HCT116 (cell line): Measurements from ENCODE around the gene ETFA. TPM values are rescaled to one million over a fixed set of nuclear protein-coding genes. Genes with fewer than 3 reads are reported as not detected.
A peak's percentile ranks its signal among the peaks of the same experiment; 100 is the strongest.

Experiments used
- ATAC-seq: fragments of 200-7000 bp; cut with Tn5 transposase; 2 replicates; pipeline ENCODE4 v1.9.1; 2020; ENCODE audit warnings: mild to moderate bottlenecking, moderate library complexity
- BruUV-seq: library from RNA; stranded (reverse); fragments of 400-500 nt; replicated peaks from 2 replicates; lab custom pipeline; 2021; lab: Mats Ljungman, UMichigan
- CTCF ChIA-PET: fragments of 300-600 bp; sonication (Branson Sonifier 250); formaldehyde crosslinking; loops from one replicate; lab custom pipeline; 2021; ENCODE audit warnings: antibody characterized with exemption; lab: Charles Lee
- POLR2A ChIA-PET: fragments of 300-600, 350-600 bp; sonication (Branson Sonifier 250); formaldehyde crosslinking; loops from one replicate; lab custom pipeline; 2021; ENCODE audit warnings: antibody characterized with exemption; lab: Charles Lee
- RAD21 ChIA-PET, 2 experiments: fragments of 300-600 bp; sonication (Branson Sonifier 250); formaldehyde crosslinking; loops; one replicate each; lab custom pipeline; 2023; ENCODE audit warnings: low total read pairs in 2 of 2; ENCODE audit not compliant: uncharacterized antibody in 2 of 2, unreplicated experiment in 2 of 2, low non-redundant PET in 1 of 2; lab: Charles Lee
- DNase-seq: peaks from one replicate; pipeline ENCODE4 v3.0.0-alpha.2; 2010; ENCODE audit warnings: low read depth, low spot score
- H2AFZ ChIP-seq: fragments of 200-600 bp; shearing (Covaris generic), sonication (generic); 2 replicates; pipeline ENCODE4 v1.6.1; 2017; ENCODE audit warnings: low read depth, mixed run types, mixed read lengths, antibody characterized with exemption, low read length; ENCODE audit not compliant: poor library complexity, severe bottlenecking
- H3K27ac ChIP-seq: 2 replicates; pipeline ENCODE4 v1.5.1; 2012; ENCODE audit warnings: low read depth, low read length
- H3K27me3 ChIP-seq: fragments of 200-600 bp; sonication (generic); 2 replicates; pipeline ENCODE4 v1.6.1; 2016; ENCODE audit warnings: mixed run types, low read length, mixed read lengths; ENCODE audit not compliant: insufficient read depth
- H3K36me3 ChIP-seq, 2 experiments: fragments of 200-500 bp in 1 of 2; fragments of 200-600 bp in 1 of 2; sonication (Bioruptor generic) in 1 of 2; sonication (generic) in 1 of 2; 2 replicates each; pipeline versions ENCODE4 v1.5.1 to v1.6.1; 2014 to 2016; ENCODE audit warnings: low read length in 2 of 2, inconsistent platforms in 1 of 2, mixed read lengths in 1 of 2, mixed run types in 1 of 2; ENCODE audit not compliant: insufficient read depth in 2 of 2, control insufficient read depth in 1 of 2
- H3K4me1 ChIP-seq, 2 experiments: fragments of 200-600 bp in 1 of 2; sonication (generic) in 1 of 2; 2 replicates each; pipeline versions ENCODE4 v1.5.1 to v1.6.1; 2012 to 2017; ENCODE audit warnings: low read length in 2 of 2, inconsistent platforms in 1 of 2, mild to moderate bottlenecking in 1 of 2, mixed read lengths in 1 of 2, mixed run types in 1 of 2, moderate library complexity in 1 of 2; ENCODE audit not compliant: insufficient read depth in 2 of 2, control insufficient read depth in 1 of 2
- H3K4me2 ChIP-seq: fragments of 200-600 bp; sonication (generic); 2 replicates; pipeline ENCODE4 v1.6.1; 2017; ENCODE audit warnings: mixed run types, low read length, mixed read lengths
- H3K4me3 ChIP-seq, 2 experiments: fragments of 200-600 bp in 1 of 2; sonication (generic) in 1 of 2; replicated peaks in 1 of 2; 2 replicates each; pipeline ENCODE4 v1.5.1; 2011 to 2016; ENCODE audit warnings: low read length in 2 of 2, control low read depth in 1 of 2, low read depth in 1 of 2, mild to moderate bottlenecking in 1 of 2, mixed read lengths in 1 of 2, mixed run types in 1 of 2
- H3K79me2 ChIP-seq: fragments of 200-600 bp; sonication (generic); 2 replicates; pipeline ENCODE4 v1.6.1; 2017; ENCODE audit warnings: mild to moderate bottlenecking, mixed run types, low read length, moderate library complexity, mixed read lengths; ENCODE audit not compliant: insufficient read depth
- H3K9ac ChIP-seq: fragments of 200-600 bp; sonication (generic); 2 replicates; pipeline ENCODE4 v1.6.1; 2016; ENCODE audit warnings: low read length, mixed read lengths
- H3K9me2 ChIP-seq: fragments of 200-600 bp; sonication (generic), shearing (Covaris generic); 2 replicates; pipeline ENCODE4 v1.6.1; 2017; ENCODE audit warnings: mixed run types, mild to moderate bottlenecking, moderate library complexity; ENCODE audit not compliant: insufficient read depth
- H3K9me3 ChIP-seq, 2 experiments: fragments of 200-500 bp in 1 of 2; fragments of 200-600 bp in 1 of 2; sonication (Bioruptor generic) in 1 of 2; sonication (generic) in 1 of 2; 2 replicates each; pipeline ENCODE4 v1.6.1; 2014 to 2017; ENCODE audit warnings: low read length in 2 of 2, mixed read lengths in 2 of 2, inconsistent platforms in 1 of 2, low read depth in 1 of 2, mild to moderate bottlenecking in 1 of 2, mixed run types in 1 of 2, moderate library complexity in 1 of 2; ENCODE audit not compliant: control insufficient read depth in 1 of 2, insufficient read depth in 1 of 2
- H4K20me1 ChIP-seq: fragments of 200-600 bp; sonication (generic), shearing (Covaris generic); 2 replicates; pipeline ENCODE4 v1.6.1; 2017; ENCODE audit warnings: mixed run types, mild to moderate bottlenecking, moderate library complexity; ENCODE audit not compliant: insufficient read depth
- CBX3 ChIP-seq: IDR thresholded peaks from 2 replicates; pipeline ENCODE4 v1.6.1; 2012; ENCODE audit warnings: low read depth
- CEBPB ChIP-seq: IDR thresholded peaks from 2 replicates; pipeline ENCODE4 v1.6.1; 2012; ENCODE audit warnings: low read depth
- CTCF ChIP-seq, 3 experiments: fragments of 200-600 bp in 1 of 3; sonication (generic) in 1 of 3; IDR thresholded peaks in 2 of 3; conservative IDR thresholded peaks in 1 of 3; 2 replicates each; pipeline ENCODE4 v1.5.1; 2012 to 2017; ENCODE audit warnings: low read depth in 2 of 3, low read length in 2 of 3, antibody characterized with exemption in 1 of 3, borderline replicate concordance in 1 of 3, control low read depth in 1 of 3, mild to moderate bottlenecking in 1 of 3, mixed read lengths in 1 of 3, mixed run types in 1 of 3, moderate library complexity in 1 of 3; ENCODE audit not compliant: insufficient read depth in 1 of 3
- EZH2phosphoT487 ChIP-seq: fragments of 200-600 bp; IDR thresholded peaks from 2 replicates; pipeline ENCODE4 v1.6.1; 2018; ENCODE audit warnings: antibody characterized with exemption, borderline replicate concordance
- FOSL1 ChIP-seq: IDR thresholded peaks from 2 replicates; pipeline ENCODE4 v1.6.1; 2012; ENCODE audit warnings: low read depth
- JUND ChIP-seq: IDR thresholded peaks from 2 replicates; pipeline ENCODE4 v1.6.1; 2012
- POLR2A ChIP-seq: IDR thresholded peaks from 2 replicates; pipeline ENCODE4 v1.7.0; 2011; ENCODE audit warnings: borderline replicate concordance; ENCODE audit not compliant: insufficient read depth, insufficient read length; ENCODE audit errors: extremely low read depth
- POLR2AphosphoS5 ChIP-seq: IDR thresholded peaks from 2 replicates; pipeline ENCODE4 v1.6.1; 2011; ENCODE audit warnings: mild to moderate bottlenecking, low read depth, low read length, moderate library complexity
- RAD21 ChIP-seq: IDR thresholded peaks from 2 replicates; pipeline ENCODE4 v1.6.1; 2012; ENCODE audit warnings: low read depth, mild to moderate bottlenecking
- SIN3A ChIP-seq: IDR thresholded peaks from 2 replicates; pipeline ENCODE4 v1.6.1; 2012; ENCODE audit warnings: low read depth
- SRF ChIP-seq: IDR thresholded peaks from 2 replicates; pipeline ENCODE4 v1.6.1; 2012; ENCODE audit warnings: low read depth
- intact Hi-C: fragments of 100-400 bp; cut with micrococcal nuclease; formaldehyde crosslinking; loops from 2 replicates; pipeline ENCODE4 v1.10.0; 2022
- total RNA-seq: library from RNA; stranded (reverse); gene quantifications from one replicate; pipeline ENCODE4 v1.2.1, GENCODE V29; 2021; ENCODE audit not compliant: unreplicated experiment
- TF ChIP-seq, protein P1 (sequence below): IDR thresholded peaks from 2 replicates; pipeline ENCODE4 v1.6.1; 2012; ENCODE audit warnings: low read depth

ETFA gene
- total RNA-seq, 1 experiment from 2014 or later, result 144 TPM

GRCh38 chr15:76185716-76186115 lies 125.6 kb downstream of the ETFA start:
- Histone ChIP-seq H3K27ac (no peak overlapping the region), H4K20me1 (no peaks in the 10 kb centered on the region), H3K4me2 (peak overlapping the region; percentile 50), H3K9me3 (no peaks in the 10 kb centered on the region), H3K9ac (no peak overlapping the region), H3K36me3 (no peaks in the 10 kb centered on the region), H3K9me2 (no peaks in the 10 kb centered on the region), H3K4me1 (peaks cover 0 to 15% of the 10 kb centered on the region in 2 experiments; a peak in 2 of 4 replicates), H2AFZ (peak overlapping the region; percentile 86), H3K4me3 (no peak overlapping the region), H3K79me2 (no peaks in the 10 kb centered on the region), H3K27me3 (no peaks in the 10 kb centered on the region)
- CTCF ChIA-PET, result interaction anchor here (0.7 to 2.7 kb wide), 16 partner anchors 8 to 821 kb away, joined by 3 to 16 read pairs (median 5); no protein-coding TSS in a partner anchor
- DNase-seq, result peak; percentile 77
- intact Hi-C loops, result no loop called here
- TF ChIP-seq JUND (no peak), CBX3 (no peak), POLR2A (no peak), RAD21 (peak; percentile 74), CTCF (IDR thresholded peaks at IDR 0.05 in 2 of 3, conservative IDR thresholded peaks at IDR 0.05 in 1 of 3; ENCODE audit: borderline replicate concordance in 1 of 3, insufficient read depth in 1 of 3, low read depth in 2 of 3, low read length in 2 of 3) (peak; percentile 52 to 85 (median 79); a peak in 5 of 6 replicates)
- POLR2A ChIA-PET, result interaction anchor here (0.9 to 1.4 kb wide), 2 partner anchors 15 to 151 kb away, joined by 3 to 6 read pairs; partner anchors contain the start of gene ISL2
- RAD21 ChIA-PET, result interaction anchor here (0.6 to 1.4 kb wide), 5 partner anchors 50 to 164 kb away, joined by 3 to 8 read pairs (median 4); partner anchors contain the start of gene ISL2 (in 1 of the 2)
- BruUV-seq, result no TSS peak
- peak; percentile 93 for ATAC-seq

GRCh38 chr15:76184650-76185035 lies 126.6 kb downstream of the ETFA start:
- Histone ChIP-seq H3K4me3 (no peak overlapping the region), H3K27ac (no peak overlapping the region), H3K4me2 (no peak overlapping the region), H4K20me1 (no peaks in the 10 kb centered on the region), H3K4me1 (peaks cover 0 to 9% of the 10 kb centered on the region in 2 experiments; a peak in 2 of 4 replicates), H3K27me3 (no peaks in the 10 kb centered on the region), H3K9ac (no peak overlapping the region), H3K36me3 (no peaks in the 10 kb centered on the region), H3K79me2 (no peaks in the 10 kb centered on the region), H3K9me3 (no peaks in the 10 kb centered on the region), H3K9me2 (no peaks in the 10 kb centered on the region), H2AFZ (no peak overlapping the region)
- no peak for ATAC-seq
- no peak for DNase-seq
- CTCF ChIA-PET, result interaction anchor here (1.2 to 2.7 kb wide), 5 partner anchors 10 to 681 kb away, joined by 3 to 16 read pairs (median 12); no protein-coding TSS in a partner anchor
- TF ChIP-seq POLR2AphosphoS5, result no peak
- TF ChIP-seq SIN3A, result no peak
- TF ChIP-seq, protein P1, sequence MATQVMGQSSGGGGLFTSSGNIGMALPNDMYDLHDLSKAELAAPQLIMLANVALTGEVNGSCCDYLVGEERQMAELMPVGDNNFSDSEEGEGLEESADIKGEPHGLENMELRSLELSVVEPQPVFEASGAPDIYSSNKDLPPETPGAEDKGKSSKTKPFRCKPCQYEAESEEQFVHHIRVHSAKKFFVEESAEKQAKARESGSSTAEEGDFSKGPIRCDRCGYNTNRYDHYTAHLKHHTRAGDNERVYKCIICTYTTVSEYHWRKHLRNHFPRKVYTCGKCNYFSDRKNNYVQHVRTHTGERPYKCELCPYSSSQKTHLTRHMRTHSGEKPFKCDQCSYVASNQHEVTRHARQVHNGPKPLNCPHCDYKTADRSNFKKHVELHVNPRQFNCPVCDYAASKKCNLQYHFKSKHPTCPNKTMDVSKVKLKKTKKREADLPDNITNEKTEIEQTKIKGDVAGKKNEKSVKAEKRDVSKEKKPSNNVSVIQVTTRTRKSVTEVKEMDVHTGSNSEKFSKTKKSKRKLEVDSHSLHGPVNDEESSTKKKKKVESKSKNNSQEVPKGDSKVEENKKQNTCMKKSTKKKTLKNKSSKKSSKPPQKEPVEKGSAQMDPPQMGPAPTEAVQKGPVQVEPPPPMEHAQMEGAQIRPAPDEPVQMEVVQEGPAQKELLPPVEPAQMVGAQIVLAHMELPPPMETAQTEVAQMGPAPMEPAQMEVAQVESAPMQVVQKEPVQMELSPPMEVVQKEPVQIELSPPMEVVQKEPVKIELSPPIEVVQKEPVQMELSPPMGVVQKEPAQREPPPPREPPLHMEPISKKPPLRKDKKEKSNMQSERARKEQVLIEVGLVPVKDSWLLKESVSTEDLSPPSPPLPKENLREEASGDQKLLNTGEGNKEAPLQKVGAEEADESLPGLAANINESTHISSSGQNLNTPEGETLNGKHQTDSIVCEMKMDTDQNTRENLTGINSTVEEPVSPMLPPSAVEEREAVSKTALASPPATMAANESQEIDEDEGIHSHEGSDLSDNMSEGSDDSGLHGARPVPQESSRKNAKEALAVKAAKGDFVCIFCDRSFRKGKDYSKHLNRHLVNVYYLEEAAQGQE, result no peak
- no peak for TF ChIP-seq CEBPB
- no peak for TF ChIP-seq FOSL1
- no peak for TF ChIP-seq EZH2phosphoT487
- no peak for TF ChIP-seq SRF
- TF ChIP-seq CTCF (IDR thresholded peaks at IDR 0.05 in 2 of 3, conservative IDR thresholded peaks at IDR 0.05 in 1 of 3; ENCODE audit: borderline replicate concordance in 1 of 3, insufficient read depth in 1 of 3, low read depth in 2 of 3, low read length in 2 of 3), result no peak
- BruUV-seq, result no TSS peak
- intact Hi-C loops, result no loop called here
- RAD21 ChIA-PET, result interaction anchor here (1.2 to 1.4 kb wide), 2 partner anchors 146 kb away, joined by 3 to 8 read pairs; no protein-coding TSS in a partner anchor
- POLR2A ChIA-PET, result interaction anchor here (1.4 kb wide), 1 partner anchor 16 kb away, joined by 3 read pairs; no protein-coding TSS in a partner anchor
